Activated naive CD4-positive, alpha-beta T cell (primary cell): ENCODE data around the gene CABLES2.

Source experiments
- DNase-seq, 4 experiments: peaks; one replicate each; lab custom pipeline; 2025; lab: John Stamatoyannopoulos, UW

Gene CABLES2

GRCh38 chr20:62405108-62405980 lies 1.7 kb downstream of the CABLES2 start:
- DNase-seq: no peak

GRCh38 chr20:62404761-62405107 lies 2.4 kb downstream of the CABLES2 start:
- no peak for DNase-seq

- no peak for DNase-seq
Measured at GRCh38 chr20:62404112-62404665, 2.9 kb downstream of the CABLES2 start.

- DNase-seq: no peak
Measured at GRCh38 chr20:62403331-62403730, 3.8 kb downstream of the CABLES2 start.

GRCh38 chr20:62402456-62403150 lies 4.5 kb downstream of the CABLES2 start:
- no peak for DNase-seq

GRCh38 chr20:62401331-62401779 lies 5.7 kb downstream of the CABLES2 start:
- DNase-seq: no peak

- no peak for DNase-seq
Measured at GRCh38 chr20:62400541-62400940, 6.5 kb downstream of the CABLES2 start.

GRCh38 chr20:62400021-62400420 lies 7.1 kb downstream of the CABLES2 start:
- no peak for DNase-seq

- DNase-seq: no peak
Measured at GRCh38 chr20:62398120-62398821, 8.8 kb downstream of the CABLES2 start.

GRCh38 chr20:62396367-62397239 lies 10.5 kb downstream of the CABLES2 start:
- no peak for DNase-seq

- DNase-seq: no peak
Measured at GRCh38 chr20:62395311-62396242, 11.5 kb downstream of the CABLES2 start.

GRCh38 chr20:62394248-62395245 lies 12.5 kb downstream of the CABLES2 start:
- no peak for DNase-seq

- no peak for DNase-seq
Measured at GRCh38 chr20:62393830-62394229, 13.3 kb downstream of the CABLES2 start.

GRCh38 chr20:62393335-62393665 lies 13.8 kb downstream of the CABLES2 start:
- no peak for DNase-seq

GRCh38 chr20:62392621-62393334 lies 14.3 kb downstream of the CABLES2 start:
- no peak for DNase-seq

GRCh38 chr20:62392077-62392418 lies 15.0 kb downstream of the CABLES2 start:
- no peak for DNase-seq

GRCh38 chr20:62391165-62392076 lies 15.7 kb downstream of the CABLES2 start:
- no peak for DNase-seq
